ENCODE measurements around the gene LRRK1.

DNA sequence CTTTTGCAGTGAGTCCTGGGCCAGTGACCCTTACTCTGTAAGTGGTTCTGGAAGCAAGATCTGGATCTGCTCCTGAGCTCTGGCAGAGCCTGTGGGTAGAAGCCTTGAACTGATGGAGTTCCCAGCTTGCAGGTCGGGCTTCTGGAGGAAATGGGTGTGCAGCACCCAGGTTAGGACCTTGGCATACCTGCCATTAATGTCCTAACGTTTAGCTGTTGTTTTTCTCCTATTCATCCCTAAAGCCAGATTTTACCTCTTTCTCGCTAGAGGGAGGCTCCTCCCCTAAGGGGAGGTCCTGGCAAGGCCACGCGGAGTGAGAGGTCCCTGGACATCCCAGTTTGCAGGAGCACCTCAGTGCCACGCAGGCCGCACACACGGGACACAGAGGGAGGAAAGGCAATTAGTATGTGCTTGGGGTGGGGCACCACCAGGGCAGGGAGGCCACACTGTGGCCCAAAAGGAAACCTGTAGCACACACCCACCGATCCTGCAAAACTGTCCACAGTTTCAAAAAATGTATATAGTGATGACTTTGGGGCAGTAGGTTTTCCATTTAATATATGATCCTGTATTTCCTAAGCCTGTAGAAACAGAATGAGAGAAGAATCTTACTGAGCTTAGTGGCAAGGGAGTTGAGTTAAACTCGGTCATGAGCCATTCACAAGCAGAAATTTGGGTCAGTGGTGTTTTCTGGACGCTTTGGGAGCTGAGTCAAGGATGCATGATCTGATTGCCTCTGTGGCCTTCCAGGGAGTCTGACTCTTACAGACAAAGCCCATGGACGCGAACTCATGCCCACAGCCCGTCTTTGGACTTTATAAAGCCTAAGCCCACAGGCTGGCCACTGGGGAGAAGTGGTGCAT lies 148.7 kb downstream of the LRRK1 start:
- no peak for TF ChIP-seq EZH2 (IDR thresholded peaks at IDR 0.05)
- TF ChIP-seq POLR2AphosphoS5 (IDR thresholded peaks at IDR 0.05; ENCODE audit: borderline replicate concordance, low read depth, low read length), result no peak

Data from SK-N-MC (cell line).